HG03432 (cell line): ENCODE measurements around the gene PLK1.
"Not testable (repeated sequence)": the region's sequence is repeated elsewhere in the genome, so short reads cannot be mapped to it uniquely, and the experiment has no call there.

ENCODE experiments used
- ATAC-seq: cut with Tn5 transposase; IDR thresholded peaks from one replicate; pipeline ENCODE4 v1.9.1; 2021; ENCODE audit warnings: mild to moderate bottlenecking, moderate library complexity; ENCODE audit not compliant: unreplicated experiment

PLK1 gene

DNA sequence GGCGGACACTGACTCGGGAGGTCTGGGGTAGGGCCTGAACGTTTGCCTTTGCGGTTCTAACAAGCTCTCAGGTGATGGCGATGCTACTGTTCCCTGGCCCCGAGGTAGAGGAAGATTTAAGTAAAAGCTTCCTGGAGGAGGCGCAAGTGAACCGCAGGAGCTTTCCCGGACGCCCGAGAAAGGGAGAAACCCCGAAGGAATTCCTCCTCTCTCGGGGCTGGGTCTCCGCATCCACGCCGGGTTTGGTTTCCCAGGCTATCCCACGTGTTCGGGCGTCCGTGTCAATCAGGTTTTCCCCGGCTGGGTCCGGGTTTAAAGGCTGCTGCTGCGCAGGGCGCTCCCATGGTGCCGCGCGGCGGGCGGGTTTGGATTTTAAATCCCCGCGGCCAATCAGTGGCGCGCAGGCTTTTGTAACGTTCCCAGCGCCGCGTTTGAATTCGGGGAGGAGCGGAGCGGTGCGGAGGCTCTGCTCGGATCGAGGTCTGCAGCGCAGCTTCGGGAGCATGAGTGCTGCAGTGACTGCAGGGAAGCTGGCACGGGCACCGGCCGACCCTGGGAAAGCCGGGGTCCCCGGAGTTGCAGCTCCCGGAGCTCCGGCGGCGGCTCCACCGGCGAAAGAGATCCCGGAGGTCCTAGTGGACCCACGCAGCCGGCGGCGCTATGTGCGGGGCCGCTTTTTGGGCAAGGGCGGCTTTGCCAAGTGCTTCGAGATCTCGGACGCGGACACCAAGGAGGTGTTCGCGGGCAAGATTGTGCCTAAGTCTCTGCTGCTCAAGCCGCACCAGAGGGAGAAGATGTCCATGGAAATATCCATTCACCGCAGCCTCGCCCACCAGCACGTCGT is at the start of gene PLK1:
TSS of gene PLK1 (plus strand) at position 460 of the 844 bp plus-strand sequence. CDS start at position 504, 44 bp downstream.
- peak; percentile 94 for ATAC-seq

DNA sequence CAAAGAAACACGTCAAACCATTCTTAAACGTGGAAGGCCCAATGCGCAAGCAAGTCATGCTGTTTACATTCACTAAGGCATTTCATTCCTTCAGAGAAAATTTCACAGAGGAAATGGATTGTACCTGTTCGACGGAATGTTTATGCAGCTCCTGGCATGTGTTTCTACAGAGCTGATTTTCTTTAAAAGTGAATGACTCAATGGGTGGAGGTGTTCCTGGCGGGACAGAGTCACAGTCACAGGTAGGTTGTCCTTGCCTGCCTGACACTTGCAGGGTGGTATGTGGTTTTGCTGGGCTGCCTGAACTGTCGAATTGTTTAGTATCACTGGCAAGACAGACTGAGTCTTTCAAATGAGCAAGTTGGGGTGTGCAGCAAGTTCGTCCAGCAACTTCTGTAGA is 49.2 kb upstream of the PLK1 start:
- ATAC-seq = no peak

DNA sequence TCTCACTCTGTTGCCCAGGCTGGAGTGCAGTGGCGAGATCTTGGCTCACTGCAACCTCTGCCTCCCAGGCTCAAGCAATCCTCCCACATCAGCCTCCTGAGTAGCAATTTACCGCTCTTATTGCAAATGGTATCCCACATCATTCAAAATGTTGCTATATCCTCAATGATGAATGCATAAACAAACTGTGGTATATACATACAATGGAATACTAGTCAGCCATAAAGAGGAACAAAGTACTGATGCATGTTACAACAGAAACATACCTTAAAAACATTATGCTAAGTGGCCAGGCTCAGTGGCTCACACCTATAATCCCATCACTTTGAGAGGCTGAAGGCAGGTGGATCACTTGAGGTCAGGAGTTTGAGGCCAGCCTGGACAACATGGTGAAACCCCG is 46.8 kb upstream of the PLK1 start:
- not testable (repeated sequence) for ATAC-seq

DNA sequence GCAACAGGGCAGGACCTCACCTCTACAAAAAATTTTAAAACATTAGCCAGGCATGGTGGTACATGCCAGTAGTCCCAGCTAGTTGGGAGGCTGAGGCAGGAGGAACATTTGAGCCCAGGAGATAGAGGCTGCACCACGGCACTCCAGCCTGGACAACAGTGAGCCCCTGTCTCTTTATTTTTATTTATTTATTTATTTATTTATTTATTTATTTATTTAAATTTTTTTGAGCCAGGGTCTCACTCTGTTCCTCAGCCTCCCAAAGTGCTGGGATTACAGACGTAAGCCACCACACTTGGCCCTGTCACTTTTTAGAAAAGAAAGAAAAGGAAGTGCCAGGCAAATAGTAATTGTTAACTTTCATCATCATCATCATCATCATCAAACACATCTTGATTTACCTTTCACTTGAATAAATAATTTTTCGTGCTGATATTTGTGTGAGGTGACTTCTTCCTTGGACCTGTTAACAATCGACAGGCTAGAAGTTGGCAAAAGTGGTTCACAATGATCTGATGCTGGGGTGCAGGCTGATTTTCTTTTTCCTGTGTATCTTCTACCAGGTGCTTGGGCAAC is 44.1 kb upstream of the PLK1 start:
- no peak for ATAC-seq

DNA sequence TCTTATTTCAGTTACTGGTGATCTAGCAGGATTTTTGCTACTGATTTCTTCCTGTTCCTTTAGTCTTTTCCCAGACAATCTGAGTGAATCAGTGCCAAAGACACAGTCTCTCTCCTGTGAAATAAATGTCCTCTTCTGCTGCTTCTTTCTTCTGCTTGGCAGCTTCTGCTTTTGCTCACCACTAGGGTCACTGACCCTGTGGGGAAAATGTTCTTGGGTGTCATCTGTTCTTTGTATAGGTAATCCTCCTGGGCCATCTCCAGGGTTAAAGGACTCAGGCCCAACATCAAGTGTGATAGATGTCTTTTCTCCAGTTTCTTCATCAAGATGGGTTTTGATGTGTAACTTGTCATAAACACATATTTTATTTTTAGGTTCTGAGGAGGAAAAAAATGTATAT is 42.7 kb upstream of the PLK1 start:
- no peak for ATAC-seq

DNA sequence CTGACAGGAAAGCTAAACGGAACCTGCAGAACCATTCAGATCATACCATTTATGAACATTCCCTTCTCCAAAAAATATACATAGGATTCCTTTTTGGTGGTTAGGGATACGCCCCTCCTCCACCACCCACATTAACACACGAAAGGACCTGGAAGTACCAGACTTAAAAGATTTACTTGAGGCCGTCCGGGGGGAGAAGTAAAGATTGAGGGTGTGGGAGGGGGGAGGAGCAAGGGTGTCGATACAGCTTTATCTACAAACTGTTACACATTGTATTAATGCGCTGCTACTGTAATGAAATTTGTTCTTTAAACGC is 38.1 kb upstream of the PLK1 start:
- no peak for ATAC-seq

DNA sequence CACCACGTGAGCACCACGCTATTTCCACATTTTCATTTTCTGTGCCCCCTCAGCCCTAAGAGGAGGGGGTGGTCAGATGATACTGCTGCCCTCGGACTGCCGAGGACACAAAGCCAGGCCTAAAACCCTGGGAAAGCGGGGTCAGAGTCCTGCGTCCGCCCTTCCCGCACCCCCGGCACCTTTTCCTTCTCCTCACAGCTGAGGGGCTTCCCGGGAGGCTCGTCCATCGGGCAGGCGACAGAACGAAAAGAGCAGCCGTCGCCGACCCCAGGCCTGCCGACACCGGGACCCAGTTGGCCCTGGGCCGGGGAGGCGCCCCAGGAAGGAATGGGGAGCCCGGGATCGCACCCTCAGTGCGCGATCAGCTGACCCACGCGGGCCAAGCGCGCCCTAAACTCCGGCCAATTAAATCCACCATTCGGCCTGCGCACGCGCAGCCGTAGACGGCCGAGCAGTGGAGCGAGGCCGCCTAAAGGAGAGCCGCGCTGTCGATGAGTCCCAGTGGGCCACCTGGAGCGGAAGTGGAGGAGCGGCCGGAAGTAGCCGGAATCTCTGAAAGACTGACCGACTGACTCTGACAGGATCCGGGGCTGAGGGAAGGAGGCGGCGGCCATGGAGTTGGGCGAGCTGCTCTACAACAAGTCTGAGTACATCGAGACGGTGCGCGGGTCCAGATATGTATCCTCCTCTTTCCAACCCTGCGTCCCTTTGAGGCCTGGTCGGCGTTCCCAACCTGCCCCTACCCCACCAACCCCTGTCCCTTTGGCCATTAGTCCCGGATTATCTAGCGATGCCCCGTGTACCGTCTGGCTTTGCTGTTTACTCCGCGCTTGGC is 37.5 kb upstream of the PLK1 start, which contains the start of the genes DCTN5 and PALB2:
TSS of gene DCTN5 (plus strand) at position 536 of the 835 bp plus-strand sequence. CDS start at position 613, 77 bp downstream.
TSS of gene PALB2 (minus strand) at position 380 of the 835 bp plus-strand sequence. CDS start at position 227, 153 bp downstream.
- peak; percentile 95 for ATAC-seq

DNA sequence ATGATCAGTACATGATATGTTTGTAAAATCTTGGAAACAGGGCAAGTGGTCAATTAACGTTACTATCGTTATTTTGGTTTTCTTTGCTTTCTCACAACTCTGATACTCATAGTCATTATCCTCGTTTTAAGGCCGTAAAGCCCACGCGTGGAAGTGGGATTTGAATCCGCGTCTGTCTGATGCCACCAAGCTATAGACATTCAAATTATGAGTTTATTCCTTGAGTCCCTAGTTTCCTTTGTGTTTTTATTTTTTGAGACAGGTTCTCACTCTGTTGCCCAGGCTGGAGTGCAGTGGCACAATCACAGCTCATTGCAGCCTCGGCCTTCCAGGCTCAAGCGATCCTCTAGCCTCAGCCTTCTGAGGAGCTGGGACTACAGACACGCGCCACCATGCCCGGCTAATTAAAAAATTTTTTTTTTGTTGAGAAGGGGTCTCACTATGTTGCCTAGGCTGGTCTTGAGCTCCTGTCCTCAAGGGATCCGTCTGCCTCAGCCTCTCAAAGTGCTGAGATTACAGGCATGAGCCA is 36.4 kb upstream of the PLK1 start:
- ATAC-seq = no peak

DNA sequence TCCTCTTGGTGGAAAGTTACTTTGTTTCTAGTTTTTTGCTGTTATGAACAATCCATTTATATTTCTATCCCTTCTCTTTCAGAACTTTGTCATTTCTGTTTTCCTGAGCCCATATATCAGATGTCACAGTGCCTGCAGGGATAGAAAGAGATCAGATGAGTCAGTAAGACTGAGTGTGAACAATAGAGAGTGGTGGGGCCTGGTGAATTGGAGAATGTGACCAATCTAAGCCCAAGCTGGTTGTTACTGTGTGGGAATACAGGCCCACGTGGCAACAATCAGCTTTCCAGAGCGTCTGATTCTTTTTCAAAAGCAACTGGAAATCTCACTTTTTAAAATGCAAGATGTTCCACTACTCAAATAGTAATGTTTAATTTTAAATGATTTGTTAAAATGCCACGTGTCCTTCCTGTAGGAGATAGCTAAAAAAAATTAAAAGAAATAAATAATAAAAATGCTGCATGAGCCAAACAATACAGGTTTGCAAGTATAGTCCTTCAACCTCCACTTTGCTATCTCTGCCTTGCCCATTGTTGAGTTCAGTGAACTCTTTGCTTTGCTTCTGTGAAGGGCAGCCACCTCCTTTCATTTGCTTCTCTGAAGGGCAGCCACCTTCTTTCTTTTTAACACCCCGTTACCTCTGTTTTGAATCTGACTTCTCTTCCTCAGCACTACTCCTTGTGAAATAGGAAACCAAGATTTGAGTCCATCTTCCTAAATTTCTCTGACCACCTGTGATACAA is 27.8 kb upstream of the PLK1 start:
- ATAC-seq = no peak

DNA sequence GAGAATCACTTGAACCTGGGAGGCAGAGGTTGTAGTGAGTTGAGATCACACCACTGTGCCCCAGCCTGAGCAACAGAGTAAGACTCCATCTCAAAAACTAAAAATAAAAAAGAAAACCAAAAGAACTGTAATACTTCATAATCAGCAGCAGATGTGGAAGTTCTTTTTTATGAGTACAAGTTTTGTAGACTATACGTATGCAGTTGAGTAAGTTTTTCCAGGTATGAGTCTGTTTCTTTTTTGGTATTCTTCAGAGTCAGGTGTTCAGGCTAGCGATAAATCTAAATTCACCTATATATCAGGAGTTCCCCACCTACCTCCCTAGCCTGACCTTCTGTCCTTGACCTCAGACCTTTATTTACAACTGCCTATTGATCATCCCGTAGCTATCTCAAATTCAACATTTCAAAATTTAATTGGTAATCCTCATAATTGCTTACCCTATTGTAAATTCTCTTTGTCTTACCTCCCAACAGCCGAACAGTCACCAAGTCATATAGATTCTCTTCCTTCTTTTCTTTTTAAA is 26.7 kb upstream of the PLK1 start:
- no peak for ATAC-seq

DNA sequence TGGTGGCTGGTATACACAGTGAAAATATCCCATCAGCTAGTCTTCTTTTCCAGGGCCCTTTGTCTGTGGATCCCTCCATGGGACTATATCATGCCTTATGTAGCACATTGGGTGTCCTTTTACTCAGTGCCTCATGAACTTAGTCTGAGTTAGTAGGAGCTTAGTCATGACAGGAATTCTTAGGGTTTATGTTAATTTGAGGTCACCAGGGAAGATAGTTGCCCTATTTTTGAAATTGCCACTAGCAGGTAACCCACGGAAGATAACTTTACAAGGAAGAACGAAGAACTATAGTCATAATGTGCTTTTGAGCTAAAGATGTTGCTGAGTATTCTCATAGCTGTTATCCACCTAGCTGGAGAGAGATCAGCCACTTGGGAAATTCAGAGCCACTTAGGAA is 14.8 kb upstream of the PLK1 start:
- ATAC-seq = no peak

DNA sequence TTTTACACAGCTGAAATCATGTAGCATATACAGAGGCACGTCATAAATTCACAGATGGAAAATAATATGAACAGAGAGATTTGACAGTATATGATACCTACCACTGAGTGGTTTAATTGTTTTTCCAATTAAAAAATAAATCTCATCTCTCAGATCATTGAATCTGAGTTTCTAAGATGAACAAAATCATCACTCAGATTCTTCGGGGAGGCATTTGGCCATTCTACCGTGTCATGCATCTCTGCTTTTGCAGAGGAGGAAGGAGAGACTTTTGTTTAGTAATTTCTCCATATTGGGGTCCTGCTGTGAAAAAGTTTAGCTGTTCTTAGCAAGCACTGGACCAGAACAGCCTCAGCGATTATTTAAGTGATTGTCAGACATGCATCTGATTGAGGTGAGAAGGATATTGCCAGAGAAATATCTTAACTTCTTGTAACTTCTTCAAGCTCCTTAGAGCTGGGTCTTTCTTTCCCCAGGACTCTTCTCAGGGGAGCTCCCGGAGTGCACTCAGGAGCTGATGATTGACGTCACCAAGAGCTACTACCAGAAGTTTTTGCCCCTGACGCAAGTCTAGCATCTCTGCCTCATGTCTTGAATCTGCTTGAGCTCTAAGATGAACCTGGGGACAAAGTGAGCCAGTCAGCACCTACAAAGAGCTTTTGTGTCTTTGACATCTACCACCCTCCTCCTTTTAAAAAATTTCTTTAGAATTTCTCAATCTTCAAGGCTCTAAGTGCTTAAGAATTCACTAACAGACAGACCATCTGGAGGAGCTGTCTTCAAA is 11.9 kb upstream of the PLK1 start:
- ATAC-seq = no peak

DNA sequence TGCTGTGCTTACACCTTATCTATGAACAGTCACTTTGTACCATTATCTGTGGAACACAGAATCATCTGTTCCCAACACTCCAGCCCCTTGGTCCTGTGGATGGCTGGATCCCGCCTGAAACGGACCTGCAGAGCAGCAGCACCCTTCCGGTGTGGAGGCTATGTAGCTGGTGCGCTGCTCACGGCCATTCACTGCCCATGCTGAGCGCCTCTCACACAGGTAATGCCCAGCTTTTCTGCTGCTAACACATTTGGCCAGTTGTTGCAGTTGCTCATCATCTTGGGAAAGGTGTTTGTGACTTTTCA is 11.4 kb upstream of the PLK1 start:
- no peak for ATAC-seq

DNA sequence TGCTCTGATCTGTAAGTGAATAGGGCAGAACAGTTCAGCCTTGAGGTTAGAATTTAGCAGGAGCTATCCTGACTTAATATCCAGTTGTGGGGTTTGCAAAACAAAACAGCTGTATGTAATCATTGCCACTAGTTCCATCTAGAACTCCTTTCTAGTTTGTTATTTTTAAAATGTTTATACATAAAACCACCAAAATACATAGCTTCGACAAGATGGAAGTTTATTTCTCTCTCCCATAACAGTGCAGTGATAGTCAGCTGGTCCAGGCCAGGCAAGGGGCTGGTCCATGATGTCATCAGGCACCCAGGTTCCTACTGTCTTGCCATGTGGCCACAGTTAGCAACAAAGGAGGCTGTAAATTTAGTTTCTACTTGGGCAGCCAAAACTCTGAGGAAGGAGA is 10.5 kb upstream of the PLK1 start:
- no peak for ATAC-seq

DNA sequence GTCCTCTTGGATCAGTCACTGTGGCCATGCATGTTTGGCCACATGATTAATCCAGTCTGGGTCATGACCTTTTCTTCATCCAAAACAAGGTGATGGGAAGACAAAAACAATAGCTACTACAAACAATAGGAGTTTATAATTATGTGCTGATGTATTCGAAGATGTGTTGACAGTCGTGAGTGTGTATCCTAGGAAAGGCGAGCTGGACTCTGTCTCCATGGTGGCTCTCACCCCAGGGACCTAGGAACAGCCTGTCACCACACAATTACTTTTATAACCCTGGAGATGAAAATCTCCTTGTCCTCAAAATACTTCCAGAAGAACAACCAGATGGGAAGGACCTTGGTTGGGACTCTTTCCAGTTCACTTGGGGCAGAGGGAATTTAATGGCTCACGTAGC is 9.8 kb upstream of the PLK1 start:
- ATAC-seq = no peak

DNA sequence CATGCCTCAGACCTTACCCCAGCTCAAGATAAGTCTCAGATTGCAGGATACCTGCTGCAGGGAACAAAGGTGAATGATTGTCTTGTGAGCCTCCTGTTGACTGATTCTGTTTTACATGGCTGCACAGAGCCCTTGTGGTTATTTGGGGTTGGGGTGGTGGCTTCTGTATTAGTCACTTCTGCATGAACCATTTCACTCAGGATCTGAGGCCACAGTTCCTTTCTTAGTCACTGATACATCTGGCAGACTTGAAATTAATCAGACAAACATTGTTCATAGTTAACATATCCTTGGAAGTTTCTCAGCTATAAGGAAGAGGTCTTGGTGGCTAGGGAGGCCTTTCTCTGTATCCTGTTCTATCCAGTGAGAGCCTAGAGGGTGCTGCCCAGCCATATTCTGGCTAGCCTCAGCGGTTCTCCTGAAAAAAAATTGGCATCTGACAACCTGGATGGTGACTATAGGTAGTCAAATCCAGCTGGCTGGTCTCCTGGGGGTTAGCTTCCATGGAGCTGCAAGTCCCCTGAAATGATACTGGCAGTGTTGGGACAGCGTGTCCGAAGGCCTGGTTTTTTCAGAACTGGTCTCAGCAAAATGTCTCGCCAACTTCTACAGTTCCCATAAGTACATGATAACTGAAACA is 8.4 kb upstream of the PLK1 start:
- ATAC-seq = peak; percentile 97

DNA sequence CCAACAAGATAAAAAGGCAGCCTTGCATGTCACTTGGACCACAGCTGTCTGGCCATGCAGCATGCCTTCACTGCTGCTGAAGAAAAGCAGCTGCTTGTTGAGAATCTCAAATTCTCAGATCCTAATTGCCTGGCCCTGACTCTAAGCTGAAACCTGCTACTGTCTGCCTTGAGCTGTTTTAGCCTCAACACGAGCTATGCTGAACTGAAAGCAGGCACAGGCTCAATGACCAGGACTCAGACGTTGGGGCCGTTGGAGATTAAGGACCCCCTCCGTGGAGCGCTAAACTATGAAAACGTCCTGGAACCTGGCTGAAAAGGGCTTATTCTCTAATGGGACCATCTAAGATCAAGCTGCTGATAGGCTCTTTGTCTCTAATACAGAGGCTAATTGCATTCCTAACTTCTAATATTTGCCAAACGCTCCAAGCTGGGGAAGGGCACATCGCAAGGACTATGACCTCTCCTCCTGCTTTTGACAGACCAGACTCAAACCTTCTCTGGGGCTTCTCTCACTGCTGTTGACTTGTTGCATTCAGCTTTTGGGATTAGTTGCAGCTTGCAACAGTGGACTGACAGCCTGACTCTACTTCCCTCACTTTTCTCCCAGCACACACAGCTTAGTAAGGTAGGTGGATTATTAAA is 4.6 kb upstream of the PLK1 start:
- no peak for ATAC-seq

DNA sequence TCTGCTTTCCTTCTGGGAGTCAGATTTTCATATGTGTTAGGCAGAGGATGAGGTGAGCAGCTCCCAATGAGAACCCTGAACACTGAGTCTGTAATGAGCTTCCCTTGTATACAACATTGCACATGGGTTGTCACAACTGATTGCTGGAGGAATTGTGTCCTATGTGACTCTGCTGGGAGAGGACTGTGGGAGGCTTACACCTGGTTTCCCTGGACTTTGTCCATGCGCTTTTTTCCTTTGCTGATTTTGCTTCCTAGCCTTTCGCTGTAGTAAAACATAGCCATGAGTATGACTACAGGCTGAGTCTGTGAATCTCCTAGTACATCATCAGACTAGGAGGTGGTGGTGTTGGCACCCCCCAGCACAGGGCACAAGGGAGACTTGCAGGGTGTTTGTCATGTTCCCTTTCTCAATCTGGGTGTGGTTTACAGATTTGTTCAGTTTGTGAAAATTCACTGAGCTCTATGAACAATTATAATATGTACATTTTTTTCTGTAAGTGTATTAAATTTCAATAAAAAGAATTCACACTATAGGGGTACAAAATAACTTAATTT is 1.7 kb upstream of the PLK1 start:
- no peak for ATAC-seq
